HG02884 (cell line): ENCODE data around the gene HDAC10.

Experiments used
- ATAC-seq: cut with Tn5 transposase; IDR thresholded peaks from one replicate; pipeline ENCODE4 v1.9.1; 2021; ENCODE audit warnings: mild to moderate bottlenecking, moderate library complexity; ENCODE audit not compliant: unreplicated experiment

The HDAC10 gene

GRCh38 chr22:50204571-50204970 lies 46.5 kb downstream of the HDAC10 start:
- no peak for ATAC-seq

DNA sequence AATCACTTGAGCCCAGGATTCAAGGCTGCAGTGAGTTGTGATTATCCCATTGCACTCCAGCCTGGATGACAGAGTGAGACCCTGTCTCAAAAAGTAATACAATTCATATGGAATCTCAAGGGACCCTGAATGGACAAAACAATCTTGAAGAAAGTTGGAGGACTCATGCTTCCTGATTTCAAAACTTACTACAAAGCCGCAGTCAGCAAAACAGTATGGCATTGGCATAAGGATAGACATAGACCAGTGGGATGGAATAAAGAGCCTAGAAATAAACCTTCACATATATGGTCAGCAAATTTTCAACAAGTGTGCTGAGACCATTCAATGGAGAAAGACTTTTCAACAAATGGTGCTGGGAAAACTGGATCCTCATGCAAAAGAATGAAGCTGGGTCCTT lies 47.8 kb downstream of the HDAC10 start:
- no peak for ATAC-seq

DNA sequence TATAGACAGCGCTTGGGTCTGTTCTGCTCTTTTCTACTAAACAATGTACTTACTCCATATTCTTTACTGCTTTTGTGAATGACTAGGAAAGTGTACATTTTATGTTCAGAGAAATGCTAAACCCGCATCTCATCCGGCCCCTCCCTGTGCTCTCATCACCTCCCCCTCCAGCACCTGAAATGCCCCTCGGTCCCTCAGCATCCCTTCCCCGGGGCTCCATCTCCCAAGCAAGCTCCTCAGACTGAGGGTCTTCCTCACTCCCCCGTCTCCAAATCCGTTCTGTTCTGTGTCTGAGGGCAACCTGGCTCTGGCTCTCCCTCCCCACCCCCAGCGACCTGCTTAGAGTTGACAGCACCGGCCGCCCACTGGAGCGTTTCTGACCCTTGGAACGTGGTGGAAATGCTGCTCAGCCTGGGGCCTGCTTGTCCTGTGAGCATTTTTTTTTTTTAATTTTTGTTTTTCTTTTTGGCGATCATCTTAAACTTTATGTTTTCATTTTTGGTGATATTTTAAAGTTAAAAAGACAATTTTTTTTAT lies 48.9 kb downstream of the HDAC10 start:
- no peak for ATAC-seq

GRCh38 chr22:50201191-50202129 lies 49.6 kb downstream of the HDAC10 start:
- peak; percentile 20 for ATAC-seq

DNA sequence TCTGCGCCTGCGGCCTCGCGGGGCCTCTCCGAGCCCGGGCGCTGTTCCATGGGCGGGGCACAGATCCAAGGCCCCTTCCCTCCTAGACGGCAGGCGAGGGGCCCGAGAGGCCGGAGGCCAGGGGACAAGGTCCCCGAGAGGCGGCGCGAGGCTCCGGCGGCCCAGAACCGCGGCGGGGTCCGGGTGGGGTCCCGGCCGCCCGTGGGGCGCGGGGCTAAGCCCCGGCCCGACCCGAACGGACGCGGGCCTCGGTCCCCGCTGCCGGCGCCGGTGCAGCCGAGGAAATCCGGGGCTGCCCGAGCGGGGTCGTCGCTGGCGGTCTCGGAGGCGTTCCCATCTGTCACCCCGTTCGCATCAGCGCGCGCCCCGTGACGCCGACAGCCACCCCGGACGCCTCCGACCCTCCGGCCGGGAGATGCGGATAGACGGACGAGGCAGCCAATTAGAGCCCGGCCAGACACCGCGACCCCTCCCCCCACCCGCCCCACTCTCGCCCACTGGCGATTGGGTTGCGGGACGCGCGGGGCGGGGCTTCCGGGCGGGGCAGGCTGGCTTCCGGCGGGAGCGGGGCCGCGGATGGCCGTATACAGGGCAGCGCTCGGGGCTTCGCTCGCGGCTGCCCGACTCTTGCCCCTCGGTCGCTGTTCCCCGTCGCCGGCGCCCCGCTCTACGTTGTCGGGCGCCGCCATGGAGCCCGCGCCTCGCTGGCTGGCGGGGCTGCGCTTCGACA lies 50.4 kb downstream of the HDAC10 start, which contains the start of gene SELENOO:
SELENOO (plus strand) TSS at position 551 of the 730 bp plus-strand sequence; CDS start at position 577, 26 bp downstream.
- peak; percentile 73 for ATAC-seq

DNA sequence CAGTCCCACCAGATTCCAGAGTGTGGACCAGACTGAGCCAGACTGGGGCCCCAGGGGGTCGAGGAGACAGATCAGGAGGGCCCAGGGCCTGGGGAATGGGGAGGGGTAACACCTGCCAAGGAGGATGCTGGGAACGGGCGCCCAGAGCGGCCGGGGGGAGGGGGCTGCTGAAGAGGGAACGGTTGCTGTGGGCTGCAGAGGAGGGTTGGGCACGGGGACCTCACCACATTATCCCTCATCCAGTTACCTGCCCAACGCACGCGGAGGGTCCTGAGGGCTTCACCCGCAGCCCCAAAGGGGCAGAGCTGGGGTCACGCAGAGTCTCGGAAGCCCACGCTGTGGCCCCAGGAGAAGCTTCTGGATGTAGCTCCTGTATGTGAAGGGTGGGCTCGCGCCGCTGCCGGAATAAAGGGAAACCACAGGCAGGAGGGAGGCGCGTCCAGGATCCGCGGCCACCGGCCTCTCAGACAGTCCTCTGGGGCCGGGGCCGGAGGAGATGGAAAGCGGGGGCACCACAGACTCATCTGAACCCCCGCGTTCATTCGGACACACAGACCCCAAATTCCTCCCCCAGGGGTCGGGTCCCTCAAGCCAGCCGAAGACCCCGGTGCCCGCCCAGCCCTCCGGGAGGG lies 51.1 kb downstream of the HDAC10 start:
- no peak for ATAC-seq

- ATAC-seq, result no peak
Measured at GRCh38 chr22:50199251-50199721, 51.8 kb downstream of the HDAC10 start.

DNA sequence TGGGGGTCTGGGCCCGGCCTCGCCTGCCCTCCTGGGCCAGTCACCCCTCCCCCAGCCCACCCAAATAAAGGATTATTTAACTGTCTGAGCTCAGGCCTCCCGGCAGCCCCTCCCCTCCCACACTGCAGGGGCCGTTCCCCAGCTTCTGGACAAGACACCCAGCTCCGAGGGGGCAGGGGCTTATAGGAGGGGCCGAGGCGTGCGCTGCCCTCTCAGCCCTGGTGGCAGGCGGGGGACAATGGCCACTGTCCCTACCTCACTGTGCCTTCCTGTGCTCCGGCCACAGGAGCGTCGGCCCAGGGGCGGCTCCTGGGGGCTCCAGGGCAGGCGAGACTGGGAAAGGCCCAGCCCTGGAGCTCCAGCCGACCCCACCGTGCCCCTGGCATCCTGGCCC lies 52.4 kb downstream of the HDAC10 start:
- no peak for ATAC-seq

DNA sequence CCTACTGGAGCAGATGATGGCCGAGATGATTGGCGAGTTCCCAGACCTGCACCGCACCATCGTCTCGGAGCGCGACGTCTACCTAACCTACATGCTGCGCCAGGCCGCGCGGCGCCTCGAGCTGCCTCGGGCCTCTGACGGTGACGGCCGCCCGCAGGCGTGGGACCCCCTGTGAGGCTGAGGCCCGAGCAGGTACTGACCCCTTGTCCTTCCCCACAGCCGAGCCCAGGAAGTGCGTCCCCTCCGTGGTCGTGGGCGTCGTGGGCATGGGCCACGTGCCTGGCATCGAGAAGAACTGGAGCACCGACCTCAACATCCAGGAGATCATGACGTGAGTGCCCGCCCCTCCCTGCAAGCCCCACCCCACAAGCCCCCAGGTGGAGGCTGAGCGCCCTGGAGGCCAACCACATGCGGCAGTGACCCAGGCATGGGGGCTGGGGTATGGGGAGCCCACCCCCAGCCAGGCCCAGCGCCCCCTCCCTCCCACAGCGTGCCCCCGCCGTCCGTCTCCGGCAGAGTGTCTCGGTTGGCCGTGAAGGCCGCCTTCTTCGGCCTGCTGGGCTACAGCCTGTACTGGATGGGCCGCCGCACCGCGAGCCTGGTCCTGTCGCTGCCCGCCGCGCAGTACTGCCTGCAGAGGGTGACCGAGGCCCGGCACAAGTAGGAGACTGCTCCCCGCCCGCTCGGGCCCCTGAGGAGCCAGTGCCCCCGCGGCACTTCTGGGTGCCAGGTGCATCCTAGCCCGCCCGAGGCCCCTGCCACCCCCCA lies 53.0 kb downstream of the HDAC10 start:
- no peak for ATAC-seq

GRCh38 chr22:50197000-50197800 lies 53.9 kb downstream of the HDAC10 start:
- ATAC-seq, result no peak

DNA sequence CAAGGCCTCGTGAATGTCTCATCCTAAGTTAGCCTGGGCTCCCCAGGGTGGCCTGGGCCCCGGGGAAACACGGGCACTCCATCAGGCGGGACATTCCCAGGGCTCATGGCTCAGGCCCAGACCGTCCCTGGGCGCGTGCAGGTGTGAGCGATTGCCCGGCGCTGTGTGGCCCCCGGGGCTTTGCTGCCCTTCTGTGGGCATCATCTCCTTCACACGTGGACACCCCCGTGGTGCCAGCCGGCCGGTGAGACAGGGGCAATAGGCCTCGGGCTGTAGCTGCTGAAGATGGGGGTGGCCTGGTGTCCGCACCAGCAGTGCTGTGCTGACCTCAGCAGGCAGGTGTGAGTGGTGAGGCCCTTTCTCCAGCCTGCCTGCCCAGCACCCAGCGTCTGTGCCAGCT lies 54.8 kb downstream of the HDAC10 start:
- ATAC-seq, result no peak
